HEK293 (cell line): ENCODE data around the gene ETS2.

Source experiments
- CTCF ChIA-PET: fragments of 350-600 bp; formaldehyde crosslinking; extraction: SDS; loops from one replicate; lab custom pipeline; 2021; ENCODE audit warnings: antibody characterized with exemption; lab: Yijun Ruan, JAX
- POLR2A ChIA-PET: fragments of 300-600 bp; formaldehyde crosslinking; extraction: SDS; loops from one replicate; lab custom pipeline; 2020; ENCODE audit warnings: antibody characterized with exemption, inconsistent platforms; lab: Yijun Ruan, JAX
- H3K27ac ChIP-seq: fragments of 200-500 bp; sonication (Bioruptor generic); 2 replicates; pipeline ENCODE4 v1.5.1; 2014; ENCODE audit warnings: low read depth, low read length, control low read depth, inconsistent platforms; ENCODE audit errors: extremely low read depth
- H3K36me3 ChIP-seq, 2 experiments: fragments of 200-500 bp in 1 of 2; sonication (Bioruptor generic) in 1 of 2; 1 replicate in 1 of 2; 2 replicates in 1 of 2; pipeline ENCODE4 v1.5.1; 2014 to 2017; ENCODE audit warnings: inconsistent platforms in 2 of 2, low read length in 2 of 2; ENCODE audit not compliant: control insufficient read depth in 2 of 2, insufficient read depth in 1 of 2
- H3K4me1 ChIP-seq: fragments of 200-500 bp; sonication (Bioruptor generic); 2 replicates; pipeline ENCODE4 v1.5.1; 2014; ENCODE audit warnings: mild to moderate bottlenecking, low read length, inconsistent platforms; ENCODE audit not compliant: control insufficient read depth, insufficient read depth
- H3K4me3 ChIP-seq: 2 replicates; pipeline ENCODE4 v1.5.1; 2011; ENCODE audit warnings: low read depth, mild to moderate bottlenecking, control low read depth, low read length, moderate library complexity
- H3K9me3 ChIP-seq: fragments of 200-500 bp; sonication (Bioruptor generic); 2 replicates; pipeline ENCODE4 v1.5.1; 2014; ENCODE audit warnings: low read depth, low read length, inconsistent platforms; ENCODE audit not compliant: control insufficient read depth, insufficient read depth
- GLI4 ChIP-seq: fragments of 450-650 bp; formaldehyde crosslinking; IDR thresholded peaks from 2 replicates; pipeline ENCODE4 v1.5.1; 2016; ENCODE audit warnings: missing biosample characterization, missing genetic modification characterization
- GLIS1 ChIP-seq: fragments of 450-650 bp; formaldehyde crosslinking; IDR thresholded peaks from 2 replicates; pipeline ENCODE4 v1.5.1; 2016; ENCODE audit warnings: missing biosample characterization, missing genetic modification characterization
- HOXA7 ChIP-seq: sonication (generic); formaldehyde crosslinking; IDR thresholded peaks from 2 replicates; pipeline ENCODE4 v1.8.1; 2022; ENCODE audit warnings: missing genetic modification reagents, borderline replicate concordance
- RBAK ChIP-seq: fragments of 450-650 bp; formaldehyde crosslinking; IDR thresholded peaks from 2 replicates; pipeline ENCODE4 v1.5.1; 2016; ENCODE audit warnings: missing biosample characterization, missing genetic modification characterization
- TCF7L2 ChIP-seq: IDR thresholded peaks from 2 replicates; pipeline ENCODE4 v1.6.1; 2011; ENCODE audit warnings: low read depth, mild to moderate bottlenecking, inconsistent platforms, low read length, moderate library complexity, borderline replicate concordance
- ZBTB17 ChIP-seq: fragments of 450-650 bp; formaldehyde crosslinking; IDR thresholded peaks from 2 replicates; pipeline ENCODE4 v1.5.1; 2016; ENCODE audit warnings: missing biosample characterization, missing genetic modification characterization
- ZNF133 ChIP-seq: fragments of 450-650 bp; formaldehyde crosslinking; IDR thresholded peaks from 2 replicates; pipeline ENCODE4 v1.5.1; 2016; ENCODE audit warnings: missing biosample characterization, missing genetic modification characterization
- ZNF146 ChIP-seq: fragments of 450-650 bp; formaldehyde crosslinking; IDR thresholded peaks from 2 replicates; pipeline ENCODE4 v1.5.1; 2016; ENCODE audit warnings: missing biosample characterization, missing genetic modification characterization
- ZNF223 ChIP-seq: fragments of 450-650 bp; formaldehyde crosslinking; IDR thresholded peaks from 2 replicates; pipeline ENCODE4 v1.5.1; 2016; ENCODE audit warnings: missing biosample characterization, missing genetic modification characterization
- ZNF23 ChIP-seq: fragments of 450-650 bp; formaldehyde crosslinking; IDR thresholded peaks from 2 replicates; pipeline ENCODE4 v1.5.1; 2016; ENCODE audit warnings: missing biosample characterization, missing genetic modification characterization, borderline replicate concordance
- ZNF350 ChIP-seq: fragments of 450-650 bp; formaldehyde crosslinking; IDR thresholded peaks from 2 replicates; pipeline ENCODE4 v1.5.0; 2017; ENCODE audit warnings: missing biosample characterization, mild to moderate bottlenecking, missing genetic modification characterization
- ZNF354C ChIP-seq: fragments of 450-650 bp; formaldehyde crosslinking; IDR thresholded peaks from 2 replicates; pipeline ENCODE4 v1.5.1; 2016; ENCODE audit warnings: missing biosample characterization, missing genetic modification characterization, low read depth, borderline replicate concordance
- ZNF37A ChIP-seq: fragments of 450-650 bp; IDR thresholded peaks from 2 replicates; pipeline ENCODE4 v1.5.1; 2018; ENCODE audit warnings: missing biosample characterization, missing genetic modification characterization
- ZNF544 ChIP-seq: fragments of 450-650 bp; formaldehyde crosslinking; IDR thresholded peaks from 2 replicates; pipeline ENCODE4 v1.5.0; 2017; ENCODE audit warnings: missing biosample characterization, missing genetic modification characterization
- ZNF621 ChIP-seq: fragments of 450-650 bp; formaldehyde crosslinking; IDR thresholded peaks from 2 replicates; pipeline ENCODE4 v1.5.1; 2017; ENCODE audit warnings: missing biosample characterization, missing genetic modification characterization
- ZNF658 ChIP-seq: fragments of 450-650 bp; formaldehyde crosslinking; IDR thresholded peaks from 2 replicates; pipeline ENCODE4; 2016; ENCODE audit warnings: missing biosample characterization, missing genetic modification characterization
- ZNF707 ChIP-seq: fragments of 450-650 bp; formaldehyde crosslinking; IDR thresholded peaks from 2 replicates; pipeline ENCODE4 v1.5.1; 2016; ENCODE audit warnings: missing biosample characterization, missing genetic modification characterization
- ZSCAN16 ChIP-seq: fragments of 450-650 bp; formaldehyde crosslinking; IDR thresholded peaks from 2 replicates; pipeline ENCODE4 v1.5.1; 2016; ENCODE audit warnings: missing biosample characterization, missing genetic modification characterization
- TF ChIP-seq, protein P1 (sequence below): fragments of 450-650 bp; formaldehyde crosslinking; IDR thresholded peaks from 2 replicates; pipeline ENCODE4 v1.5.1; 2016; ENCODE audit warnings: missing biosample characterization, missing genetic modification characterization
- TF ChIP-seq, protein P2 (sequence below): fragments of 450-650 bp; formaldehyde crosslinking; IDR thresholded peaks from 2 replicates; pipeline ENCODE4 v1.5.1; 2016; ENCODE audit warnings: missing biosample characterization, missing genetic modification characterization
- TF ChIP-seq, protein P3 (sequence below): fragments of 450-650 bp; formaldehyde crosslinking; IDR thresholded peaks from 2 replicates; pipeline ENCODE4 v1.5.1; 2017; ENCODE audit warnings: missing biosample characterization, missing genetic modification characterization
- TF ChIP-seq, protein P4 (sequence below): fragments of 450-650 bp; formaldehyde crosslinking; conservative IDR thresholded peaks from 2 replicates; pipeline ENCODE4 v1.5.1; 2016; ENCODE audit warnings: low read depth, missing biosample characterization, missing genetic modification characterization

ETS2 gene

DNA sequence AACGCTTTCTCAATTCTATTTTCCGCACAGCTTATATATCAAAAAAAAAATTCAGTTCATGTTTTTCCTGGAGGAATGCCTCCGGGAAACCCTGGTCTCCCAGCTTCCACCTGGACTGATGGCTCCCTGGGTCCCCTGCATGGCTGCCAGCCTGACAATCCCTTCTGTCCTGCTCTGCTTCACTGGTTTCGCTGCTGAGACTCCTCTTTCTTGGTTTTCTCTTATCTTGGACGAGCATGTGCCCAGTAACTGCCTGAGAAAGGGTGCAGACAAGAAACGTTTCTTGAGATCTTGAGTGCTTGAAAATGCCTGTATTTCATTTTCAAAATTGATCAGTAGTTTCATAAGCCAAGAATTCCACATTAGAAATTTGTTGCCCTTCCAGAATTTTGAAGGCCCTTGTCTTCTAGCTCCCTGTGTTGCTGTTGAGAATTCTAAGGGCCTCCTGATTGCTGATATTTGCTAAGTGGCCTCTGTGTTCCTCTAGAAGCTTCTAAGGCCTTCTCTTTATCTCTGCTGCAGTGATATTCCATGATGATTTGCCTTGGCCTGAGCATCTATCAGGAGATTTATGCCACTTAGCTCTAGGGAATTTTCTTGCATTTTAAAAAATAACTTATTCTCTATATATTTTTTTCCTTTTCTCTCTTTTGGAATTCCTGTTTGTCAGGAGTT is 44.7 kb downstream of the ETS2 start (continued):
- TF ChIP-seq, protein P1, sequence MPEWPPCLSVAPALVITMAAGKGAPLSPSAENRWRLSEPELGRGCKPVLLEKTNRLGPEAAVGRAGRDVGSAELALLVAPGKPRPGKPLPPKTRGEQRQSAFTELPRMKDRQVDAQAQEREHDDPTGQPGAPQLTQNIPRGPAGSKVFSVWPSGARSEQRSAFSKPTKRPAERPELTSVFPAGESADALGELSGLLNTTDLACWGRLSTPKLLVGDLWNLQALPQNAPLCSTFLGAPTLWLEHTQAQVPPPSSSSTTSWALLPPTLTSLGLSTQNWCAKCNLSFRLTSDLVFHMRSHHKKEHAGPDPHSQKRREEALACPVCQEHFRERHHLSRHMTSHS (tag by site-specific recombination), result no peak
- TF ChIP-seq ZNF354C (tag by site-specific recombination) (no peak), ZNF350 (tag by site-specific recombination) (no peak), ZNF146 (tag by site-specific recombination) (no peak), GLIS1 (tag by site-specific recombination) (no peak)

DNA sequence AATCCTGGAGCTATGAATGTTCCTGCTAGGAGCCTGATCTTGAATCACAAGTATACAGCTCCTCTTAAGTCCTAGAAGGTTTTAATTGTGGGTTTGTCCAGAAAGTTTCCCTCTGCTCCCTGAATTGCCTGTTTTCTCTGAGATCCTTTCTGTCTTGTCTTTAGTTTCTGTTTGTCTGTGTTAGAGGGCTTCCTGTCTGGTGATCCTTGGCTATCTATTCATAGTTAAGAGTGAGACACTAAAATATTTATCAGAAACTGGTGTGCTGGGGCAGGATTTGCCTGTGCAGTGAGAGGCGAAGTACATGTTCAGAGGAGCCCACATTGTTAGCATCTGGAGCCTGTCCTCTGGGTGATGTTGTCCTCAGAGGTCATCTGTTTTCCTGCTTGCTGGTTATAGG is 45.4 kb downstream of the ETS2 start:
- TF ChIP-seq GLI4 (tag by site-specific recombination), result no peak
- TF ChIP-seq ZSCAN16 (tag by site-specific recombination), result no peak
- TF ChIP-seq, protein P2, sequence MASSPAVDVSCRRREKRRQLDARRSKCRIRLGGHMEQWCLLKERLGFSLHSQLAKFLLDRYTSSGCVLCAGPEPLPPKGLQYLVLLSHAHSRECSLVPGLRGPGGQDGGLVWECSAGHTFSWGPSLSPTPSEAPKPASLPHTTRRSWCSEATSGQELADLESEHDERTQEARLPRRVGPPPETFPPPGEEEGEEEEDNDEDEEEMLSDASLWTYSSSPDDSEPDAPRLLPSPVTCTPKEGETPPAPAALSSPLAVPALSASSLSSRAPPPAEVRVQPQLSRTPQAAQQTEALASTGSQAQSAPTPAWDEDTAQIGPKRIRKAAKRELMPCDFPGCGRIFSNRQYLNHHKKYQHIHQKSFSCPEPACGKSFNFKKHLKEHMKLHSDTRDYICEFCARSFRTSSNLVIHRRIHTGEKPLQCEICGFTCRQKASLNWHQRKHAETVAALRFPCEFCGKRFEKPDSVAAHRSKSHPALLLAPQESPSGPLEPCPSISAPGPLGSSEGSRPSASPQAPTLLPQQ (tag by site-specific recombination), result no peak
- TF ChIP-seq ZNF350 (tag by site-specific recombination), result no peak
- no peak for TF ChIP-seq ZBTB17 (tag by site-specific recombination)
- no peak for TF ChIP-seq ZNF133
- TF ChIP-seq ZNF23 (tag by site-specific recombination), result no peak
- TF ChIP-seq ZNF544 (tag by site-specific recombination), result no peak
- no peak for TF ChIP-seq ZNF37A (tag by site-specific recombination)
- TF ChIP-seq ZNF621 (tag by site-specific recombination), result no peak
- no peak for TF ChIP-seq TCF7L2
- no peak for TF ChIP-seq RBAK
- no peak for TF ChIP-seq ZNF707
- TF ChIP-seq, protein P3, sequence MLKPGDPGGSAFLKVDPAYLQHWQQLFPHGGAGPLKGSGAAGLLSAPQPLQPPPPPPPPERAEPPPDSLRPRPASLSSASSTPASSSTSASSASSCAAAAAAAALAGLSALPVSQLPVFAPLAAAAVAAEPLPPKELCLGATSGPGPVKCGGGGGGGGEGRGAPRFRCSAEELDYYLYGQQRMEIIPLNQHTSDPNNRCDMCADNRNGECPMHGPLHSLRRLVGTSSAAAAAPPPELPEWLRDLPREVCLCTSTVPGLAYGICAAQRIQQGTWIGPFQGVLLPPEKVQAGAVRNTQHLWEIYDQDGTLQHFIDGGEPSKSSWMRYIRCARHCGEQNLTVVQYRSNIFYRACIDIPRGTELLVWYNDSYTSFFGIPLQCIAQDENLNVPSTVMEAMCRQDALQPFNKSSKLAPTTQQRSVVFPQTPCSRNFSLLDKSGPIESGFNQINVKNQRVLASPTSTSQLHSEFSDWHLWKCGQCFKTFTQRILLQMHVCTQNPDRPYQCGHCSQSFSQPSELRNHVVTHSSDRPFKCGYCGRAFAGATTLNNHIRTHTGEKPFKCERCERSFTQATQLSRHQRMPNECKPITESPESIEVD, result no peak
- POLR2A ChIA-PET, result no interaction called here
- Histone ChIP-seq H3K27ac (no peak overlapping the region), H3K4me1 (no peaks in the 10 kb centered on the region), H3K4me3 (no peak overlapping the region), H3K36me3 (no peaks in the 10 kb centered on the region), H3K9me3 (no peaks in the 10 kb centered on the region)
- CTCF ChIA-PET, result interaction anchor here (0.7 to 1.3 kb wide), 2 partner anchors 9 to 287 kb away, joined by 3 read pairs; no protein-coding TSS in a partner anchor

DNA sequence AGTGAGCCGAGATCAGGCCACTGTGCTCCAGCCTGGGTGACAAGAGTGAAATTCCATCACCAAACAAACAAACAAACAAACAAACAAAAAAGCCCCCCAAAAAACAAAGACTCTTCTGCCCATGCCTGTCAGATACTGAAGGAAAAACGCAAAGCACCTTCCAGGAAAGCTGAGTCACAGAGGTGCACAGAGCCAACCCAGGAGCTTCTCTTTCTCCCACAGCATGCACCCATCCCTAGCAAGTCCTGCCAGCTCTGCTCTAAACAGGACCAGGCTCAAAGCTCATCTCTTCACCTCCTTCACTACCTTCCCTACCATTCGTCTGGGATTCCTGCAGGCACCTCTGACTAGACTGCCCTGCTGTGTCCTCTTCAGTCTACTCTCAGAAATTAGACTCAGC is 46.5 kb downstream of the ETS2 start:
- Histone ChIP-seq H3K27ac (no peak overlapping the region), H3K36me3 (no peaks in the 10 kb centered on the region), H3K9me3 (no peaks in the 10 kb centered on the region), H3K4me1 (no peaks in the 10 kb centered on the region), H3K4me3 (no peak overlapping the region)
- POLR2A ChIA-PET, result no interaction called here
- CTCF ChIA-PET, result interaction anchor here (1.0 to 1.3 kb wide), 2 partner anchors 17 to 138 kb away, joined by 3 to 4 read pairs; no protein-coding TSS in a partner anchor
- no peak for TF ChIP-seq ZNF223 (tag by site-specific recombination)
- TF ChIP-seq, protein P3, result no peak
- TF ChIP-seq ZNF23 (tag by site-specific recombination), result no peak
- no peak for TF ChIP-seq HOXA7 (CRISPR knock-in tag)
- TF ChIP-seq, protein P4, sequence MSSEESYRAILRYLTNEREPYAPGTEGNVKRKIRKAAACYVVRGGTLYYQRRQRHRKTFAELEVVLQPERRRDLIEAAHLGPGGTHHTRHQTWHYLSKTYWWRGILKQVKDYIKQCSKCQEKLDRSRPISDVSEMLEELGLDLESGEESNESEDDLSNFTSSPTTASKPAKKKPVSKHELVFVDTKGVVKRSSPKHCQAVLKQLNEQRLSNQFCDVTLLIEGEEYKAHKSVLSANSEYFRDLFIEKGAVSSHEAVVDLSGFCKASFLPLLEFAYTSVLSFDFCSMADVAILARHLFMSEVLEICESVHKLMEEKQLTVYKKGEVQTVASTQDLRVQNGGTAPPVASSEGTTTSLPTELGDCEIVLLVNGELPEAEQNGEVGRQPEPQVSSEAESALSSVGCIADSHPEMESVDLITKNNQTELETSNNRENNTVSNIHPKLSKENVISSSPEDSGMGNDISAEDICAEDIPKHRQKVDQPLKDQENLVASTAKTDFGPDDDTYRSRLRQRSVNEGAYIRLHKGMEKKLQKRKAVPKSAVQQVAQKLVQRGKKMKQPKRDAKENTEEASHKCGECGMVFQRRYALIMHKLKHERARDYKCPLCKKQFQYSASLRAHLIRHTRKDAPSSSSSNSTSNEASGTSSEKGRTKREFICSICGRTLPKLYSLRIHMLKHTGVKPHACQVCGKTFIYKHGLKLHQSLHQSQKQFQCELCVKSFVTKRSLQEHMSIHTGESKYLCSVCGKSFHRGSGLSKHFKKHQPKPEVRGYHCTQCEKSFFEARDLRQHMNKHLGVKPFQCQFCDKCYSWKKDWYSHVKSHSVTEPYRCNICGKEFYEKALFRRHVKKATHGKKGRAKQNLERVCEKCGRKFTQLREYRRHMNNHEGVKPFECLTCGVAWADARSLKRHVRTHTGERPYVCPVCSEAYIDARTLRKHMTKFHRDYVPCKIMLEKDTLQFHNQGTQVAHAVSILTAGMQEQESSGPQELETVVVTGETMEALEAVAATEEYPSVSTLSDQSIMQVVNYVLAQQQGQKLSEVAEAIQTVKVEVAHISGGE (tag by site-specific recombination), result no peak
- no peak for TF ChIP-seq ZNF658 (tag by site-specific recombination)
